Cerebellar nuclear complex (tissue), 1 donor: ENCODE measurements around the gene IFFO2.
"Not testable (repeated sequence)": the region's sequence is repeated elsewhere in the genome, so short reads cannot be mapped to it uniquely, and the experiment has no call there.

ENCODE experiments used
- DNase-seq, 2 experiments: peaks; one replicate each; lab custom pipeline; 2025; lab: John Stamatoyannopoulos, UW

IFFO2 gene

DNA sequence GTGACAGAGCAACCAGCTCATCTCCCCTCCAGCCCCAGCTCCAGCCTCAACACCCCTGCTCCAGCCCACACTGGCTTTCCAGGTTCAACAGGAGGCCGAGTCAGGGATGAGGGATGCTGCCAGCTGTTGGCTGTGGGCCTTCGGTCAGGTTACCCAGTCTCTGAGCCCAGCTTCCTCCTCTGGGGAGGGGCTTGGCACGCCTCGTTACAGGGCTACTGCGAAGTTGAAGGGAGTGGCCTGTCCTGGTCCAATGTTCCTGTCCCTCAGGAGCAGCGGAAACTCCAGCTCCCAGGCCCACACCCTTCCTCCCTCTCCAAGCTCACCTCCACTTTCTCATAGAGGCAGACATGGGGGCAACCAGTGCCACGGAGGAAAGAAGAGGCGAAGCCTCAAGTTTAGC, 81.9 kb downstream of the IFFO2 start:
- no peak for DNase-seq

DNA sequence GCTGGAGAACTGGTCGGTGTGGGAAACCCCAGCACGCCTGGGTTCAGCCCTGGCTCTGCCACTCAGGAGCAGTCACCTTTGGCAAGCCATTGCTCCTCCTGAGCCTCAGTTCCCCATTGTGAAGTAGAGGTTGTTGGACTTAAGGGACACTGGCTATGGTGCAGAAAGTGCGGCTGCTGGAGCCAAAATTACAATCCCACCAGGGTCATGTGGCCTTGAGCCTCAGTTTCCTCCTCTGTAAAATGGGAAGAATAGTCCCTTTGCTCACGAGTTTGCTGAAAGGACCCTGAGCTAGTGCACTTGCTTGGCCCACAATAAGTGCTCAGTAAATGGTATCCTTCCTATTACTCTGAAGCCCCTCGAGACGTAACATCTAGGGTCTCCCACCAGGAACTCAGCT, 82.4 kb downstream of the IFFO2 start:
- DNase-seq: no peak

DNA sequence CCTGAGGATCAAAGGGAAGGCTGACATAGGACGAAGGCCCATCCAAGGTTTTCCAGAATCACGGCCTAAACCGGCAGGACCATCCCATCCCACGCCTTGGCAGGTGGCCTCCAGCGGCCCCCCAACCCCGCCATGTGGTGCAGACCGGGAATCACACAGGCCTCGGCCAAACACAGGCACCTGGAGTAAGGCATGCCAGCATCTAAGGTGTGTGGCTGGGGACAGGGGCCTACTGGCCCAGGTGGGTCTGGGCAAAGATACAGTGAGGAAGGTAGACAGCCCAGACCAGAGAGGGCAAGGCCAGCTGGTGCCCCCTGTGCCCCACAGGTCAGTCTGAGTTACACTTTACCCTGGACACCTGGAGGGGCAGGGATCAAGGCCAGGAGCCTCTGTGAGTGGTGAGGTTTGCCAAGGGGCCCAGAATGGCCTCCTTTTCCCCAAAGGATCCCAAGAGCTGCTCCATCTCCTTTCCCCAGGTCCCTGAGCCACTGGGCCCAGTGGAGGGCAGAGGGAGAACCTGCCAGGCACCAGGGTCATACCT, 84.3 kb downstream of the IFFO2 start:
- DNase-seq: no peak

DNA sequence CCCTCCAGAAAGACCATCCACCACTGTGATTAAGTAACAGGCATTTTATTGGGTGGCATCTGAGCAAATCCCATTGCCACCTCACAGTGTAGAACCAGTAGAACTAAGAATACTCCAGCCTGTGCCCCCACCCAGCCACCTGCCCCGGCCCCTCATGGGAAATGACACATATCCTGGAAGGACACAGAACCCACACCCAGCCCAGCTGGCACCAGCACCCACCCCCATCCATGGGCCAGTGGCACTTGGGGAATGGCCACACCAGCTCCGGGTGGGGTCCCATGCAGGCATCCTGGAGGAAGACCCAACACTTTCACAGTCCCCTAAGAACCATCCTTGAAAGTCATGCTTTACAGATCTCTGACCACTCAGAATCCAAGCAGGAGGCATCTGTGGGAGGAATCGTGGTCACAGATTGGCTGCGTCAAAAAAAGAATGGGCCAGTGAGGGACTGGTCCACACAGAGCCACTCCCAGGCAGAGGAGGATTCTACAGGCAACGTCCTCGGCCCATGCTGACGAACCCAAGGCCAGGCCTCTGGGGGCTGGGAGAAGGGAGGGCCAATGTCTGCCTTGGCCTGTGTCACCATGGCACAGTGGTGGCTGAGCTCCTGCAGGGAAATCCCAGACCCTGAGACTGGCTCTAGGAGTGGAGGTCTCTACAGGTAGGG, 84.9 kb downstream of the IFFO2 start:
- no peak for DNase-seq

DNA sequence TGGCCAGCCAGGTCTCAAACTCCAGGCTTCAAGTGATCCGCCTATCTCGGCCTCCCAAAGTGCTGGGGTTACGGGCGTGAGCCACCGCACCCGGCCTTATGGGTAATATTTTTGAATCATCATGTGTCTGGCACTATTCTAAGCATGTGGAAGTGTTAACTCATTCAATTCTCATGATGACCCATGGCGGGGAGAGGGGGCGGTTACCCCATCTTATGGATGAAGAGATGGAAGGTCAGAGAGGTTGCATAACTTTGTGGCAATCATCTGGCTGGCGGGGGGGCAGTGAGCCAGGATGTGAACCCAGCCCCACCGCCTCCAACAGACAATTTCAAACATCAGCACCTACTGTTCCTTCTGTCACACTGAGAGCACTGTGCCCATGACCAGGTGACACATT, 85.5 kb downstream of the IFFO2 start:
- DNase-seq: no peak

DNA sequence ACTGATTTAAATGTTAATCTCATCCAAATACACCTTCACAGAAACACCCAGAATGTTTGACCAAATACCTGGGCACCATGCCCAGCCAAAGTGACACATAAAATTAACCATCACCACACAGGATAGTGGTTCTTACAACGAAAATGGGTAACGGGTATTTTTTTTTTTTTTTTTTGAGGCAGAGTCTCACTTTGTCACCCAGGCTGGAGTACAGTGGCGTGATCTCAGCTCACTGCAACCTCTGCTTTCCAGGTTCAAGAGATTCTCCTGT, 85.9 kb downstream of the IFFO2 start:
- DNase-seq: not testable (repeated sequence)

DNA sequence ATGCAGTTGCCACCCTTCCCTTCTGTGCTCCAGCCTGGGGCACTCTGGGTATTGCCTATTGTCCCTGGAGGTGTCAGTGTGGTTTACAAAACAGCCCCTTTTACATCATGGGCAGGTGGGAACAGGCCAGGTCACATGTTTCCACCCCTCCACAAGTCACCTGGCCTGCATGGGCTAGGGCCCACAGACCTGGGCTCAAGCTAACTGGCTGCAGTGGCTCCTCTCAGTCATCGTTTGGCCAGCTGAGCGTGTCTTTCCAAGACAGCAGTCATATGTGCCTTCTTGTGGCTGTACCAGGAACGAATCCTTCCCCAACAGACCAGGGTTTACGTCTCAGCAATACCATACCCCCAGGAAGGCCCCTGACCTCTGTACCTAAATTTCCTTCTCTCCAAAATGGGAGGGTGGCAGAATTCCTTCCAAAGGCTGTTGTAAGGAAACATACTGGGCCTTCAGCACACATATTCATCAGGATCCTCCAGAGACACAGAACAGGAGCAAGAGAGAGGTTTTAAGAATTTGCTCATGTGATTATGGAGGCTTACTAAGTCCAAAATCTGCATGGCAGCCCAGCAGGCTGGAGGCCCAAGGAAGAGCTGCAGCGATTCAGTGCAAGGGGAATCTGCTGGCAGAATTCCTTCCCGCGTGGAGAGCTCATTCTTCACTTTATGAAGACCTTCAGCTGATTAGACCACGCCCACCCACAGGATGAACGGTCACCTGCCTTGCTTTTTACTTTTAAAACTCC, 86.5 kb downstream of the IFFO2 start:
- no peak for DNase-seq

- DNase-seq: no peak
Observed at GRCh38 chr1:18868801-18869424, 87.6 kb downstream of the IFFO2 start.

DNA sequence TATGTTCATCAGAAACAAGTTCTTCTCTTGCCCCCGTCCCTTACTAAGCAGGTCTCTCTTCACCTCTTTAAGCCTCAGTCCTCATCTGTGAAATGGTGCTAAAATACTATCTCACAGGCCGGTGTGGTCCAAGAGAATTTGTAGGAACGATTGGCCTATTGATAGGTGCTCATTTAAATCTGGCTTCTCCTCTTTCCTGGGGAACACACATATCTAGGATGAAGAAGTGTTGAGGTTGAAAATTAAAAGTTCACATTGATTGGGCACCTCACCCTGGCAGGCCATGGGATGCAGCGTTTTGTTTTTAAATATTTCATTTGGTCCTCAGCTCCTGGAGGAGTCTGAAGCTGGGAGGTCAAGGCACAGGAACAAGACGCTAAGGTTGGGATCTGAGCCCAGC, 88.1 kb downstream of the IFFO2 start:
- DNase-seq: no peak

DNA sequence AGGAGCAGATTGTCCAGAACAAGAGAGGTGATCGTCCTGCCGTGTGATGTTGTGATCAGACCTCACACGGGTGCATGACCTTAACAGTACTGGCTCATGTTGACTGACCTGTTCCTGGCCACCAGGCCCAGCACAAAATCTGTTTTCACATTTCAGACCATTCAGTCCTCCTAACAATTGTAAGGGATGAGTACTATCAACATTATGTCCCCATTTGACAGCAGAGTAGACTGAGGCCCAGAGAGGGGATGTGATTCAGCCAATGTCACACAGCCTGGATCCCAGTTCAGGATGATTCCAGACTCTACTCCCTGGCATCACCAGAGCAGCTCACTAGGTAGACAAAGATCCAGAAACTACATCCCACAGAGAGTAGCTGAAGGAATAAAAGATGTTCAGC, 89.6 kb downstream of the IFFO2 start:
- no peak for DNase-seq

DNA sequence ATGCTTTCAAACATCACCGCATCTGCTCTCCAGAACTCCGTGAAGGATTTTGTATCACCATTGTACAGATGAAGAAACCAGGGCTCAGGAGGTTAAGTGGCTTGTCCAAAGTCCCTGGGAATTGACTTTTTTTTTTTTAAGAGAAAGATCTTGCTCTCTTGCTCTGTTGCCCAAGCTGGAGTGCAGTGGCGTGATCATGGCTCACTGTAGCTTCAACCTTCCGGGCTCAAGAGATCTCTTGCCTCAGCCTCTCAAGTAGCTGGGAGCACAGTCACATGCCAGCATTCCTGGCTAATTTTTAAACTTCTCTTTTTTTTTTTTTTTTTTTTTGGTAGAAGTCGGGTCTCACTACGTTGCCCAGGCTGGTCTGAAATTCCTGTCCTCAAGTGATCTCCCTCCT, 90.2 kb downstream of the IFFO2 start:
- no peak for DNase-seq

- DNase-seq: no peak
Observed at GRCh38 chr1:18865176-18865575, 91.3 kb downstream of the IFFO2 start.

- no peak for DNase-seq
Observed at GRCh38 chr1:18861590-18861989, 94.9 kb downstream of the IFFO2 start.

DNA sequence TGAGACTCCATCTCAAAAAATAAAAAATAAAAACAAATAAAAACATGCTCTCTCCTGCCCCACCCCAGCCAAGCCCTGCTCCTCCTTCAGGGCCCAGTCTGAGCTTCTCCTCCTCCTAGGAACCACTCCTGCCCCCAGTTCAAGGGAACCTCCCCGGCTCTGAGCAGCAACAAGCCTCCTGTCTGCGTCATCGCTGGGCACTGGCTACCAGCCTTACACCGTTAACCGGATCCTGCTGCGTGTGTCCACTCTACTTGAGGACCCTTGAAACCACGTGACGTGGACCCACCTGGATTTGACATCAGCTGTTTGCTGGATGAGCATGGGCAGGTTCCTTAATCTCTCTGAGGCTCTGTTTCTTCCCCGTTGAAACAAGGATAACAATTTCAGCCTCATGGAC, 95.4 kb downstream of the IFFO2 start:
- DNase-seq: no peak

- DNase-seq: no peak
Observed at GRCh38 chr1:18859560-18859959, 96.9 kb downstream of the IFFO2 start, which contains the start of gene TAS1R2. Gene TAS1R2 (minus strand): TSS chr1:18859660. CDS start chr1:18859660, 0 bp downstream.

DNA sequence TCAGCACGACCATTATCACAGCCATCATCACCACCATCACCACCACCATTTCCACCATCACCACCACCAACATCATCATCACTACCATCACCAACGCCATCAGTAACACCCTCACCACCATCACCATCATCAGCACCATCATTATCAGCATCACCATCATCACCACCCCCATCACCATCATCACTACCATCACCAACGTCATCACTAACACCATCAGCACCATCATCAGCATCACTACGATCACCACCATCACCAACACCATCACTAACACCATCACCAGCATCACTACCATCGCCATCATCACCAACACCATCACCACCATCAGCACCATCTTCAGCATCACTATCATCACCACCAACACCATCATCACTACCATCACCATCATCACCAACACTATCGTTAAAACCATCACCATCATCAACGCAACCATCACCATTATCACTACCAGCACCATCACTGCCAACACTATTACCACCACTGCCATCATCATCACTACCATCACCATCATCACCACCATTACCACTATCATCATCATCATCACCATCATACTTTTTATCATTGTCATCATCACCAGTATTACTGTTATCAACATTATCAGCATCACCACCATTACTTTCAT, 98.3 kb downstream of the IFFO2 start:
- DNase-seq: no peak

GRCh38 chr1:18856435-18856834, 100.0 kb downstream of the IFFO2 start:
- DNase-seq: no peak

DNA sequence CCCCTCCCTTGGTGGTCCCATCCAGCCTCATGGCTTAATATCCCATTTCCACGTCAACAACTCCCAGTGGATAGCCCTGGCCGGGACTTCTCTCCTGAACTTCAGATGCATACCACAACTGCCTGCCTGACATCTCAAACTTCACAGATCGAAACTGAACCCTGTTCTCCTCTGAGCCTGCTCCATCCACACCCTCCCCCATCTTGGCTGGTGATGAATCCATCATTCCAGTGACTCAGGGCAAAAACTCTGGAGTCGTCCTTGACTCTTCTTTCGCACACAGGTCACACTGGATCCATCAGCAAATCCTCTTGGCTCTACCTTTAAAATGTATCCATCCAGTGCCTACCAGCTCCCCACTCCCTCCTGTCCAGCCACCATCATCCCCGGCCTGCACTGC, 100.9 kb downstream of the IFFO2 start:
- no peak for DNase-seq

DNA sequence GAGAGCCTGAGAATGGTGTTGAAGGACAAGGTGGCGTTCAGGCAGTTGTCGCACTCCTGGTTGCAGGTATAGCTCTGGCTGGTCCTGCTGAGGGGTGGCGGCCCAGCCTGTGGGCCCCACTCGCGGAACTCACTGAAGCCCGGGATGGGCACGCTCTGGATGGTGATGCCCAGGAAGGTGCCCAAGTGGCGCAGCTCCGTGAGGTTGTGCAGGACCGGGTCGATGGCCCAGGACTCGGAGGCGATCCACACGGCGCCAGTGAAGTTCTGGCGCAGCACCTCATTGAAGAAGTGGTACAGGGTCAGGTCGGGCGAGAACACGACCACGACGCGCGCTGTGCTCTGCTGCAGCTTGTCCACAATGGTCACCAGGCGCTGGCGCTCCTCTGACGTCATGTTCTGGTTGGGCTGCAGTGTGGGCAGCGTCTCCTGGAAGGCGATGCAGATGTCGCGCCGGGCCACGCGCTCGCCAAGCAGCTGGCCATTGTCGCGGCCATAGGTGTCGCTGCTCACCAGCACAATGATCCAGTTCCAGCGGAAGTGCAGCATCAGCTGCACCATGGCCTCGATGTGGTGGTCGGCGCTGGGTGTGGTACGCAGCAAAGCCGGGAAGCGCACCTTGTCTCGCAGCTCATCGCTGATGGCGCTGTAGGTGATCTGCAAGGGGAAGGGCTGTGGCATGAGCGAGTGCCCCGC, 102.0 kb downstream of the IFFO2 start:
- no peak for DNase-seq
